NCI-H2227 (cell line): Measurements from ENCODE around the gene PPP2R5A.
A peak's percentile ranks its signal among the peaks of the same experiment; 100 is the strongest.
"Not testable (repeated sequence)": the region's sequence is repeated elsewhere in the genome, so short reads cannot be mapped to it uniquely, and the experiment has no call there.

Experiments
- DNase-seq: peaks from one replicate; lab custom pipeline; 2025; ENCODE audit not compliant: unreplicated experiment; lab: John Stamatoyannopoulos, UW

The PPP2R5A gene

GRCh38 chr1:212353181-212353580 is 68.0 kb downstream of the PPP2R5A start:
- DNase-seq, result no peak

DNA sequence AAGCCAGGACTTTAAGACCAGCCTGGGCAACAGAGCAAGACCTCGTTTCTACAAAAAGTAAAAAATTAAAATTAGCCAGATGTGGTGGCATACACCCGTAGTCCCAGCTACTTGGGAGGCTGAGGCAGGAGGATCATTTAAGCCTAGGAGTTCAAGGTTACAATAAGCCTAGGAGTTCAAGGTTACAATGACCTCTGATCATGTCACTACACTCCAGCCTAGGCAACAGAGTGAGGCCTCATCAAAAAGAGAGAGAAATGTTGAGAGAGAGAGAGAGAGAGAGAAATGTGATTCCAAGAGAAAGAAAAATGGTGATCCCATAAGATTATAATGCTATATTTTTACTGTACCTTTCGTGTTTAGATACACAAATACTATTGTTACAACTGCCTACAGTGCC is 69.3 kb downstream of the PPP2R5A start:
- no peak for DNase-seq

- DNase-seq, result no peak
Measured at GRCh38 chr1:212355230-212355969, 70.2 kb downstream of the PPP2R5A start.

- DNase-seq, result no peak
Measured at GRCh38 chr1:212359794-212360479, 74.7 kb downstream of the PPP2R5A start.

DNA sequence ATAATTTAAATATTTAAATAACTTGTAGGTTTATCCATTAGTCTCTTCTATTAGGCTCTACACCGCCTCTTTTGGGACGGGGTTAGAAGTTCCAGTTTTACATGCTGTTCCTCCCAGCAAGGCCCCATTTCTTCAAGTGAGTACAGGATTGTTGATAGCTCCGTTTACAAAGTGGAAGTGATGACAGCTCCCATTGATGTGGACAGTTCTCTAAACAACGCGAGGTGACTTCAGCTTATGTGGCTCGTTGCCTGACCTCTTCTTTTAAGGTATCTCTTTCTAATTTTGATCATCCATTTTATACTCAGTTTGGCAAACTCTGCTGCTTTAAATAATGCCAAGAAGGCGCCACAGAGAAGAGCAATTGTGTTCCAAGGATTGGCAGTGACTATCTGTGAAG is 79.8 kb downstream of the PPP2R5A start:
- no peak for DNase-seq

DNA sequence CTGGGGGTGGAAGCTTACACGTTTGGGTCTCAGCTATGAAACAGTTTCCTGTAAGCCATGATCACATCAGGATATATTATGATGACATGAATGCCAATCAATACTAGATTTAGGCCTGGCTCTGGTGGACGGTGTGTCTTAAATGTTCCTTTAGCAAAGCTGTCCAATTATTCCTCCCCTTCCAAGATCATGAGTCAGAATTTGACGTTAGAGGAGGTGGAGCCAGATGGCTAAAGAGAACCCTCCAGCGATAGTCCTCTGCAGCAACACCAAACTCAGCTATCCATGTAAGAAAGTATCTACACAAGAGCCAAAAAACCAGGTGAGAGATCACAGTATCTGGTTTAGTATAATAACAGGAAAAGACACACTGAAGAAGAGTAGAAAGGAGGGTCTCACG is 81.7 kb downstream of the PPP2R5A start:
- no peak for DNase-seq

GRCh38 chr1:212367474-212368072 is 82.4 kb downstream of the PPP2R5A start:
- DNase-seq, result no peak

DNA sequence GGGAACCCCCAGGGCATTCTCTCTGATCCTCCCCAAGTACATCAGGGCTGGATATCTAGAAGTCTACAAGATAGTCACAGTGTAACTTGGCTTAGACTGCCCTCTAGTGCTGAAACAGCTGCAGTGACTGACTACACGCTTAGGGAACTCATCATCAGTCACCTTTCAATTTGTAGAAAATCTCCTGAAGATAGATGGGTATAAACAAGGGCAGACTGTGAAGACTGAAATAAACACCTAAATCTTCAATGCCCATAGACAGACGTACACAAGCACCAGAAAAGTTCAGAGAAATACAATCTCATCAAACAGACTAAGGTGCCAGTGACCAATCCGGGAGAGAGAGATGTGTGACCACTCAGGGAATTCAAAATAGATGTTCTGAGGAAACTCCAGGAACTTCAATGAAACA is 82.9 kb downstream of the PPP2R5A start:
- peak; percentile 48 for DNase-seq

- no peak for DNase-seq
Measured at GRCh38 chr1:212375986-212376385, 90.8 kb downstream of the PPP2R5A start.

GRCh38 chr1:212377644-212378043 is 92.4 kb downstream of the PPP2R5A start:
- DNase-seq, result no peak

- no peak for DNase-seq
Measured at GRCh38 chr1:212379366-212379765, 94.2 kb downstream of the PPP2R5A start.

- no peak for DNase-seq
Measured at GRCh38 chr1:212381397-212382035, 96.3 kb downstream of the PPP2R5A start.

GRCh38 chr1:212386029-212386428 is 100.8 kb downstream of the PPP2R5A start:
- DNase-seq, result no peak

DNA sequence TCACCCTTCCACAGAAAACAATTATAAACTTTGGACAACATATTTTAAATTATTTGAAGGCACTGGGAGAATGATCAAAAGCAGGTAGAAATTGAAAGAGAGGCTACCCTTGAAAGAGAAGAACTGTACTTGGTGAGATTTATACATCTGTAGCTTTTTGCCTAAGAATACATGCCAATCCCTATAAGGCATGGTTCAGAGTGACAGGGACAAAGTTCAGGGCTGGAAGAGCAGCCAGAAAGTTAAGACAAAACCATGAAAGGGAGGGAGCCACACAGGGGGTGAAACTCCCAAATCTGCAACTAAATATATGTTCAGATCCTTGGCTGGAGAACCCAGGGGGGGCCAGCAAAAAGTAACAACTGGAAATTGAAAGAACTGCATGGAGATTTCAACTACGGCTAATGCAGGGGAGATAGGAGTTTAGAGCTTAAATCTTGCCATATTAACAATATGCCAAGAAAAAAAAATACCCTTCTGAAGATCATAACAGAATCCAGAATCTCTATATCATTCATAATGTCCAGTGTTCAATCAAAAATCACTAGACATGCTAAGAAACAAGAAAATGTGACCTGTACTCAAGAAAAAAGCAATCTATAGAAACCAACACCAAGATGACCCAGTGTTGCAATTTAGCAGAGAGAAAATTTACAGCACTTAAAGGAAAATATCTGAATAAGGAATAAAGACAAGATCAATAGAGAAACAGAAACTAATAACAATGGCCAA is 103.9 kb downstream of the PPP2R5A start:
- DNase-seq, result no peak

DNA sequence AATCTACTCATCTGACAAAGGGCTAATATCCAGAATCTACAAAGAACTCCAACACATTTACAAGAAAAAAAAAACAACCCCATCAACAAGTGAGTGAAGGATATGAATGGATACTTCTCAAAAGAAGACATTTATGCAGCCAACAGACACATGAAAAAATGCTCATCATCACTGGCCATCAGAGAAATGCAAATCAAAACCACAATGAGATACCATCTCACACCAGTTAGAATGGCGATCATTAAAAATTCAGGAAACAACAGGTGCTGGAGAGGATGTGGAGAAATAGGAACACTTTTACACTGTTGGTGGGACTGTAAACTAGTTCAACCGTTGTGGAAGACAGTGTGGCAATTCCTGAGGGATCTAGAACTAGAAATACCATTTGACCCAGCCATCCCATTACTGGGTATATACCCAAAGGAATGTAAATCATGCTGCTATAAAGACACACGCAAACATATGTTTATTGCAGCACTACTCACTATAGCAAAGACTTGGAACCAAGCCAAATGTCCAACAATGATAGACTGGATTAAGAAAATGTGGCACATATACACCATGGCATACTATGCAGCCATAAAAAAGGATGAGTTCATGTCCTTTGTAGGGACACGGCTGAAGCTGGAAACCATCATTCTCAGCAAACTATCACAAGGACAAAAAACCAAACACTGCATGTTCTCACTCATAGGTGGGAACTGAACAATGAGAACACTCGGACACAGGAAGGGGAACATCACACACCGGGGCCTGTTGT is 110.6 kb downstream of the PPP2R5A start:
- DNase-seq, result not testable (repeated sequence)

DNA sequence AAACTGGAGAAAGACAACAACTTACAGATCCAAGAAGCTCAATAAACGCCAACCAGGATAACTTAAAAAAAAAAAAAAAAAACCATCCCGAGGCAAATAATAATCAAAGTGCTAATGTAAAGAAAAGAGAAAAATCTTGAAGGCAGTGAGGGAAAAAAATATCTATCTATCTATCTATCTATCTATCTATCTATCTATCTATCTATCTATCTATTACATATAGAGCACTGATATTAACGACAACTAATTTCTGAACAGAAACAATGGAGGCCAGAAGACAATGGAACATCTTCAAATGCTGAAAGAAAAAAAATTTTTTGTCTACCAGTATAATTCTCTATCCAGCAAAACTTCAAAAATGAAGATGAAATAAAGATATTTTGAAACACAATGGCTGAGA is 111.4 kb downstream of the PPP2R5A start:
- DNase-seq, result no peak

DNA sequence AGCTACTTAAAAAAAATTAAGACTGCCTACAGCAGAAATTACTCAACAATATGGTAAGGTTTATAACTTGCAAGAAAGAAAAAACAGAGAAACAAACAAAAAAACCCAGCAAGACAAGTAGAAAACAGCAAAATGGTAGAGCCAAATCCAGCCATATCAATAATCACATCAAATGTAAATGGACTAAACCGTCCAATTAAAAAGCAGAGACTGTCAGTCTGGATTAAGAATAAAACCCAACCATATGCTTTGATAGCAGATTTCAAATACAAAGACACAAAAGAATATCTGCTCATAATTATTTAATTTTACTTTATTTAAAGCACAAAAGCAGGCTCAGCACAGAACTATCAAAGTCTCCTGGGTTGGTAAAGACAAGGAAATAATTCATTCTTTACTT is 112.0 kb downstream of the PPP2R5A start:
- DNase-seq, result no peak

DNA sequence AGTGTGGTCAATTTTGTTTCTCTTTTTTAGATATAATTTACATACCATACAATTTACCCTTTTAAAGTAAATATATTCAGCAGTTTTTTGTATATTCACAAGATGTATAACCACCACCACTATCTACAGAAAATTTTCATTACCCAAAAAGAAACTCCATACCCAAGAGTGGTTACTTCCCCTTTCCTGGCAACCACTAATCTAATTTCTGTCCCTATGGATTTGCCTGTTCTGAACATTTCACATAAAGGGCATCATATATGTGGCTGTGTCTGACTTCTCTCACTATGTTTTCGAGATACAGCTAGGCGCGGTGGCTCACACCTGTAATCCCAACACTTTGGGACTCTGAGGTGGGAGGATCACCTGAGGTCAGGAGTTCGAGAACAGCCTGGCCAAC is 115.8 kb downstream of the PPP2R5A start:
- no peak for DNase-seq

DNA sequence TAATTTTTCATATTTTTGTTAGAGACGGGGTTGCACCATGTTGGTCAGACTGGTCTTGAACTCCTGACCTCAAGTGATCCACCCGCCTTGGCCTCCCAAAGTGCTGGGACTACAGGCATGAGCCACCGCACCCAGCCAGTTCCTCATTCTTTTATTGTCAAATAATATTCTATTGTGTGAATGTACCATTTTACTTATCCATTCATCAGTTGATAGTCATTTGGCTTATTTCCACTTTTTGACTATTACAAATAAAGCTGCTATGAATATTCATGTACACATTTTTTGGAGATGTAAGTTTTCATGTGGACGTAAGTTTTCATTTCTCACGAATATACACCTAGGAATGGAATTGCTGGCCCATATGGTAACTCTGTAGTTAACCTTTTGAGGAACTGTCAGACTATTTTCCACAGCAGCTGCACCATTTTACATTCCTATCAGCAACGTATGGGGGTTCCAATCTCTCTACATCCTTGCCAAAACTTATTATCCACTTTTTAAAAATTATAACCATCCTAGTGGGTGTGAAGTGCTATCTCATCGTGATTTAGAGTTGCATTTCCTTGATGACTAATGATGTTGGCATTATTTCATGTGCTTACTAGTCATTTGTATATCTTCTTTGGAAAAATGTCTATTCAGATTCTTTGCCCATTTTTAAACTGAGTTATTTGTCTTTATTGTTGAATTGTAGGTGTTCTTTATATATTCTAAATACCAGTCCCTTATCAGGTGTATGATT is 116.8 kb downstream of the PPP2R5A start:
- no peak for DNase-seq
